T-helper 1 cell treated with Interleukin-12 subunit alpha and Interleukin-12 subunit beta and Interleukin-4 antibody, amounts not matched to agents 30 μg/mL and 1 μg/mL, for 36 hours (primary cell): ENCODE data around the gene GRAMD1B.

Experiments
- H3K27ac Mint-ChIP-seq: one replicate; pipeline ENCODE4 v1.8.0; 2021; ENCODE audit warnings: mild to moderate bottlenecking, mixed read lengths
- H3K27me3 Mint-ChIP-seq: one replicate; pipeline ENCODE4 v1.8.0; 2021; ENCODE audit warnings: low read depth, mixed read lengths
- H3K36me3 Mint-ChIP-seq: one replicate; pipeline ENCODE4 v1.8.0; 2021; ENCODE audit warnings: low read depth, mixed read lengths
- H3K4me1 Mint-ChIP-seq: one replicate; pipeline ENCODE4 v1.8.0; 2021; ENCODE audit warnings: low read depth, mixed read lengths
- H3K4me3 Mint-ChIP-seq: one replicate; pipeline ENCODE4 v1.8.0; 2021; ENCODE audit warnings: mild to moderate bottlenecking, moderate library complexity, mixed read lengths
- H3K9me3 Mint-ChIP-seq: one replicate; pipeline ENCODE4 v1.8.0; 2021; ENCODE audit warnings: mixed read lengths

Gene GRAMD1B

GRCh38 chr11:123429913-123430720 lies at the start of gene GRAMD1B:
Gene GRAMD1B (plus strand): TSS chr11:123430269. CDS start chr11:123430793, 524 bp downstream.
- H3K36me3 Mint-ChIP-seq = peaks cover 36% of the 10 kb centered on the region
- peak within 1 kb of the TSS; percentile 90 for H3K27ac Mint-ChIP-seq
- peaks cover 60% of the 10 kb centered on the region for H3K4me1 Mint-ChIP-seq
- no peaks in the 10 kb centered on the region for H3K9me3 Mint-ChIP-seq
- no peaks in the 10 kb centered on the region for H3K27me3 Mint-ChIP-seq
- H3K4me3 Mint-ChIP-seq = peak within 1 kb of the TSS; percentile 92

- Mint-ChIP-seq H3K27ac (peak overlapping the region; percentile 70), H3K27me3 (no peaks in the 10 kb centered on the region), H3K4me1 (peaks cover 46% of the 10 kb centered on the region), H3K4me3 (peak overlapping the region; percentile 50), H3K36me3 (peaks cover 24% of the 10 kb centered on the region), H3K9me3 (no peaks in the 10 kb centered on the region)
Measured at GRCh38 chr11:123381149-123381548, 48.9 kb upstream of the GRAMD1B start.

GRCh38 chr11:123381817-123382554 lies 48.1 kb upstream of the GRAMD1B start:
- peaks cover 41% of the 10 kb centered on the region for H3K4me1 Mint-ChIP-seq
- no peaks in the 10 kb centered on the region for H3K9me3 Mint-ChIP-seq
- H3K4me3 Mint-ChIP-seq = peak overlapping the region; percentile 50
- no peaks in the 10 kb centered on the region for H3K27me3 Mint-ChIP-seq
- peak overlapping the region; percentile 70 for H3K27ac Mint-ChIP-seq
- peaks cover 22% of the 10 kb centered on the region for H3K36me3 Mint-ChIP-seq

- Mint-ChIP-seq H3K27ac (no peak overlapping the region), H3K9me3 (no peaks in the 10 kb centered on the region), H3K4me1 (peaks cover 34% of the 10 kb centered on the region), H3K4me3 (no peak overlapping the region), H3K36me3 (peaks cover 18% of the 10 kb centered on the region), H3K27me3 (no peaks in the 10 kb centered on the region)
Measured at GRCh38 chr11:123382555-123383074, 47.5 kb upstream of the GRAMD1B start.

GRCh38 chr11:123384116-123384515 lies 46.0 kb upstream of the GRAMD1B start:
- Mint-ChIP-seq H3K4me1 (peaks cover 22% of the 10 kb centered on the region), H3K27ac (no peak overlapping the region), H3K27me3 (no peaks in the 10 kb centered on the region), H3K4me3 (no peak overlapping the region), H3K36me3 (peaks cover 19% of the 10 kb centered on the region), H3K9me3 (no peaks in the 10 kb centered on the region)

- no peak overlapping the region for H3K4me3 Mint-ChIP-seq
- H3K36me3 Mint-ChIP-seq = peaks cover 24% of the 10 kb centered on the region
- H3K27ac Mint-ChIP-seq = no peak overlapping the region
- H3K27me3 Mint-ChIP-seq = no peaks in the 10 kb centered on the region
- H3K9me3 Mint-ChIP-seq = no peaks in the 10 kb centered on the region
- peaks cover 15% of the 10 kb centered on the region for H3K4me1 Mint-ChIP-seq
Measured at GRCh38 chr11:123386796-123387510, 43.1 kb upstream of the GRAMD1B start.

GRCh38 chr11:123388640-123389039 lies 41.4 kb upstream of the GRAMD1B start:
- Mint-ChIP-seq H3K9me3 (no peaks in the 10 kb centered on the region), H3K36me3 (peaks cover 25% of the 10 kb centered on the region), H3K27me3 (no peaks in the 10 kb centered on the region), H3K27ac (no peak overlapping the region), H3K4me1 (peaks cover 31% of the 10 kb centered on the region), H3K4me3 (no peak overlapping the region)

GRCh38 chr11:123390146-123390545 lies 39.9 kb upstream of the GRAMD1B start:
- H3K4me3 Mint-ChIP-seq = no peak overlapping the region

GRCh38 chr11:123391646-123392348 lies 38.3 kb upstream of the GRAMD1B start:
- H3K9me3 Mint-ChIP-seq = no peaks in the 10 kb centered on the region
- H3K4me3 Mint-ChIP-seq = peak overlapping the region; percentile 36

More at GRCh38 chr11:123390146-123390545, 39.9 kb upstream of the GRAMD1B start:
- Mint-ChIP-seq H3K27me3 (no peaks in the 10 kb centered on the region), H3K36me3 (peaks cover 29% of the 10 kb centered on the region), H3K9me3 (no peaks in the 10 kb centered on the region), H3K4me1 (peaks cover 40% of the 10 kb centered on the region), H3K27ac (no peak overlapping the region)

GRCh38 chr11:123392431-123392830 lies 37.6 kb upstream of the GRAMD1B start:
- H3K36me3 Mint-ChIP-seq = peaks cover 32% of the 10 kb centered on the region
- peaks cover 52% of the 10 kb centered on the region for H3K4me1 Mint-ChIP-seq
- H3K27ac Mint-ChIP-seq = peak overlapping the region; percentile 76
- H3K27me3 Mint-ChIP-seq = no peaks in the 10 kb centered on the region
- no peaks in the 10 kb centered on the region for H3K9me3 Mint-ChIP-seq
- H3K4me3 Mint-ChIP-seq = peak overlapping the region; percentile 48

More at GRCh38 chr11:123391646-123392348, 38.3 kb upstream of the GRAMD1B start:
- Mint-ChIP-seq H3K36me3 (peaks cover 32% of the 10 kb centered on the region), H3K27ac (peak overlapping the region; percentile 76), H3K27me3 (no peaks in the 10 kb centered on the region), H3K4me1 (peaks cover 52% of the 10 kb centered on the region)

- peak overlapping the region; percentile 48 for H3K4me3 Mint-ChIP-seq
- H3K4me1 Mint-ChIP-seq = peaks cover 52% of the 10 kb centered on the region
- no peaks in the 10 kb centered on the region for H3K27me3 Mint-ChIP-seq
- peak overlapping the region; percentile 76 for H3K27ac Mint-ChIP-seq
- H3K36me3 Mint-ChIP-seq = peaks cover 34% of the 10 kb centered on the region
- H3K9me3 Mint-ChIP-seq = no peaks in the 10 kb centered on the region
Measured at GRCh38 chr11:123392844-123393243, 37.2 kb upstream of the GRAMD1B start.

GRCh38 chr11:123393312-123393927 lies 36.6 kb upstream of the GRAMD1B start:
- H3K4me1 Mint-ChIP-seq = peaks cover 52% of the 10 kb centered on the region
- H3K36me3 Mint-ChIP-seq = peaks cover 34% of the 10 kb centered on the region
- peak overlapping the region; percentile 48 for H3K4me3 Mint-ChIP-seq
- no peaks in the 10 kb centered on the region for H3K27me3 Mint-ChIP-seq
- H3K9me3 Mint-ChIP-seq = no peaks in the 10 kb centered on the region
- H3K27ac Mint-ChIP-seq = peak overlapping the region; percentile 76

- H3K4me1 Mint-ChIP-seq = peaks cover 43% of the 10 kb centered on the region
- peaks cover 17% of the 10 kb centered on the region for H3K36me3 Mint-ChIP-seq
Measured at GRCh38 chr11:123404676-123405075, 25.4 kb upstream of the GRAMD1B start.

More at GRCh38 chr11:123404676-123405075, 25.4 kb upstream of the GRAMD1B start:
- Mint-ChIP-seq H3K9me3 (no peaks in the 10 kb centered on the region), H3K27ac (peak overlapping the region; percentile 13), H3K27me3 (no peaks in the 10 kb centered on the region), H3K4me3 (no peak overlapping the region)
